MM.1S (cell line): Measurements from ENCODE around the gene EPB41L2.

Experiments used
- DNase-seq: peaks from one replicate; pipeline ENCODE4 v3.0.0-alpha.2; 2015
- H2AFZ ChIP-seq: fragments of 300-600 bp; sonication (generic); 2 replicates; pipeline ENCODE4 v1.6.0; 2016; ENCODE audit warnings: antibody characterized with exemption, low read length
- H3F3A ChIP-seq: fragments of 300-600 bp; sonication (generic); 2 replicates; pipeline ENCODE4 v1.6.1; 2016; ENCODE audit warnings: mild to moderate bottlenecking, antibody characterized with exemption, low read length, moderate library complexity, mixed read lengths; ENCODE audit not compliant: insufficient read depth
- H3K27ac ChIP-seq: fragments of 300-600 bp; sonication (generic); 2 replicates; pipeline ENCODE4 v1.5.1; 2016; ENCODE audit warnings: mild to moderate bottlenecking, low read length
- H3K27me3 ChIP-seq: fragments of 300-600 bp; sonication (generic); replicated peaks from 2 replicates; pipeline ENCODE4 v1.6.0; 2016; ENCODE audit warnings: low read length; ENCODE audit not compliant: insufficient read depth
- H3K36me3 ChIP-seq: fragments of 300-600 bp; sonication (generic); replicated peaks from 2 replicates; pipeline ENCODE4 v1.6.1; 2016; ENCODE audit warnings: mild to moderate bottlenecking, low read length, mixed read lengths; ENCODE audit not compliant: insufficient read depth
- H3K4me1 ChIP-seq: fragments of 300-600 bp; sonication (generic); 2 replicates; pipeline ENCODE4 v1.6.1; 2016; ENCODE audit warnings: low read length, mixed read lengths
- H3K4me2 ChIP-seq: fragments of 300-600 bp; sonication (generic); 2 replicates; pipeline ENCODE4 v1.6.0; 2016; ENCODE audit warnings: low read depth, low read length
- H3K4me3 ChIP-seq: fragments of 300-600 bp; sonication (generic); 2 replicates; pipeline ENCODE4 v1.5.1; 2016; ENCODE audit warnings: low read length, mixed read lengths
- H3K79me2 ChIP-seq: fragments of 300-600 bp; sonication (generic); 2 replicates; pipeline ENCODE4 v1.6.1; 2016; ENCODE audit warnings: mixed run types, low read length, mixed read lengths
- H3K9ac ChIP-seq: fragments of 300-600 bp; sonication (generic); 2 replicates; pipeline ENCODE4 v1.6.1; 2016; ENCODE audit warnings: low read length, mixed read lengths
- H3K9me2 ChIP-seq: fragments of 300-600 bp; sonication (generic); replicated peaks from 2 replicates; pipeline ENCODE4 v1.6.1; 2016; ENCODE audit warnings: mild to moderate bottlenecking, low read length, mixed read lengths; ENCODE audit not compliant: insufficient read depth
- H3K9me3 ChIP-seq: fragments of 300-600 bp; sonication (generic); replicated peaks from 2 replicates; pipeline ENCODE4 v1.6.1; 2016; ENCODE audit warnings: mild to moderate bottlenecking, low read length, mixed read lengths; ENCODE audit not compliant: insufficient read depth
- H4K20me1 ChIP-seq: fragments of 300-600 bp; sonication (generic); 2 replicates; pipeline ENCODE4 v1.6.1; 2016; ENCODE audit warnings: mild to moderate bottlenecking, low read length, moderate library complexity, mixed read lengths; ENCODE audit not compliant: insufficient read depth
- EZH2 ChIP-seq: fragments of 300-600 bp; sonication (generic); optimal IDR thresholded peaks from 2 replicates; pipeline ENCODE3; 2017; ENCODE audit warnings: low read depth, mild to moderate bottlenecking, antibody characterized with exemption, low read length, mixed read lengths
- EZH2phosphoT487 ChIP-seq: fragments of 300-600 bp; sonication (generic); IDR thresholded peaks from 2 replicates; pipeline ENCODE4 v1.6.1; 2018; ENCODE audit warnings: antibody characterized with exemption, low read length
- TF ChIP-seq, protein P1 (sequence below): fragments of 300-600 bp; sonication (generic); IDR thresholded peaks from 2 replicates; pipeline ENCODE4 v1.5.1; 2016; ENCODE audit warnings: antibody characterized with exemption, low read length, mixed read lengths

EPB41L2 gene

DNA sequence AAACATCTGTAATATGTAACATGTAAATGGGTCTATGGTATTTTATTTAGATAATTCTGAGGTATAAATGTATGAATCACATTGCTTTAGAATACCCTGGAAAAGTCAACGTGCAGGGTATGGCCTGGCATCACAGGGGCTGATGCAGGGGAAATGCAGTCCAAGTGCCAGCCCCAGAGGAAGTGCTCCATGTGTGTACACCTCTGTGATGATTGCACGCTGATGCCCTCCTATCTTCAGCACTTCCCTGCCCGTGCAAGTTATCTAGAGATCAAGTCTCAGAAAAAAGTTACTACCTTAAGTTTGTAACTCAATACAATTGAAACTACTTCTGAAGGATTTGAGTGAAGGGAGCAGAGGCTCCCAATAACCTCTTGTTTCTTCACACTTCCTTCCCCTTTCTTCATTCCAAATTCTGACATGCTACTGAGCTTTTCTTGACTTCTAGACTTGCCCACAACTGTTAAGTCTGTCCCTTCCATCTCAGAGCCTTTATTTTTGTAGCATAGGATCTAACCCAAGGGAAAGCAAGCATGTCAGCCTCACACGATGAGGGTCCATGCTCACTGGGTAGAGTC lies 233.6 kb downstream of the EPB41L2 start:
- Histone ChIP-seq H4K20me1 (no peaks in the 10 kb centered on the region), H3F3A (no peaks in the 10 kb centered on the region), H3K9me2 (no peaks in the 10 kb centered on the region), H3K79me2 (no peaks in the 10 kb centered on the region), H3K27me3 (no peaks in the 10 kb centered on the region), H3K4me3 (no peak overlapping the region), H3K9ac (no peak overlapping the region), H2AFZ (no peak overlapping the region), H3K27ac (no peak overlapping the region), H3K36me3 (no peaks in the 10 kb centered on the region), H3K9me3 (no peaks in the 10 kb centered on the region), H3K4me2 (no peak overlapping the region), H3K4me1 (no peaks in the 10 kb centered on the region)
- DNase-seq, result no peak
- TF ChIP-seq EZH2 (no peak), EZH2phosphoT487 (no peak)
- TF ChIP-seq, protein P1, sequence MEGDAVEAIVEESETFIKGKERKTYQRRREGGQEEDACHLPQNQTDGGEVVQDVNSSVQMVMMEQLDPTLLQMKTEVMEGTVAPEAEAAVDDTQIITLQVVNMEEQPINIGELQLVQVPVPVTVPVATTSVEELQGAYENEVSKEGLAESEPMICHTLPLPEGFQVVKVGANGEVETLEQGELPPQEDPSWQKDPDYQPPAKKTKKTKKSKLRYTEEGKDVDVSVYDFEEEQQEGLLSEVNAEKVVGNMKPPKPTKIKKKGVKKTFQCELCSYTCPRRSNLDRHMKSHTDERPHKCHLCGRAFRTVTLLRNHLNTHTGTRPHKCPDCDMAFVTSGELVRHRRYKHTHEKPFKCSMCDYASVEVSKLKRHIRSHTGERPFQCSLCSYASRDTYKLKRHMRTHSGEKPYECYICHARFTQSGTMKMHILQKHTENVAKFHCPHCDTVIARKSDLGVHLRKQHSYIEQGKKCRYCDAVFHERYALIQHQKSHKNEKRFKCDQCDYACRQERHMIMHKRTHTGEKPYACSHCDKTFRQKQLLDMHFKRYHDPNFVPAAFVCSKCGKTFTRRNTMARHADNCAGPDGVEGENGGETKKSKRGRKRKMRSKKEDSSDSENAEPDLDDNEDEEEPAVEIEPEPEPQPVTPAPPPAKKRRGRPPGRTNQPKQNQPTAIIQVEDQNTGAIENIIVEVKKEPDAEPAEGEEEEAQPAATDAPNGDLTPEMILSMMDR, result no peak

DNA sequence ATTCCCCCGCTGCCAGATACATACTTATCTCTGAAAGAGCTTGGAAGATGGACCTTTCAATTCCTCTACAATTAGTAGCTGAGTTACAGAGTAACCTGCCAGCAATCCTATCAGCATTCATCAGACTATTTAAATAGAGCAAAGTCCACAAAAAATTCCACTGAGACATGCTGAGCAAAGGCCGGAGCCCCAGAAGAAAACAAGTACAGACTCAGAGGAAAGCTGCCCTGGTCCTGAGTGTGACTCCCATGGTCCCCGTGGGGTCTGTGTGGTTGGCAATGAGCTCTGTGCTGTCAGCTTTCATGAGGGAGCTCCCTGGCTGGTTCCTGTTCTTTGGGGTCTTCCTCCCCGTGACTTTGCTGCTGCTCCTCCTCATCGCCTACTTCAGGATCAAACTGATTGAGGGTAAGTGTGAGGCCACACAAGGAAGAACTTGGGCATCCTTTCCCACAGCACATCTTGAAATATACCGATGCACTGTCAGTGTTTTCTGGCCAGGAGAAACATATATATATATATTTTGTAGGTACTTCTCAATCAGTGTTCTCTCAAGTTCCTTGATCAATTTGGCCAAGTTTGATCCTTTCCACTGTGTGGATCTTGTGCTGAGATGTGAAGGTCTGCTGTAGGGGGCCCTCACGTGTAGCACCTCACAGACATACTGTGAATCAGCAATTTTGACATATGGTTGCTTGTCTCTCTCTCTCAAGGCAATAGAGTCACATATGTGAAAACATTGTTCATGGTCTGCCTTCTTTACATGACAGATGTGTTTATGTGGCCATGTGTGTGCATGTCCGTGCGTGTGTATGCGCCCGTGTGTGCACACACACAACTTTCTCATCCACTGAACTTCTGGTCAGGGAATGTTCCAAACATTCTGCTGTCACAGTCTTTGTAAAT lies 235.5 kb downstream of the EPB41L2 start, which contains the start of gene SMLR1:
Gene SMLR1, plus strand, starts transcription at position 160 of the 903 bp plus-strand sequence. Its CDS starts 8 bp downstream, at position 168.
- no peaks in the 10 kb centered on the region for H3K9me3 ChIP-seq
- DNase-seq, result no peak
- H3K36me3 ChIP-seq, result no peaks in the 10 kb centered on the region
- no peaks in the 10 kb centered on the region for H3K27me3 ChIP-seq
- no peak within 1 kb of the TSS for H3K27ac ChIP-seq
- H3K9ac ChIP-seq, result no peak within 1 kb of the TSS
- H3F3A ChIP-seq, result no peaks in the 10 kb centered on the region
- no peaks in the 10 kb centered on the region for H3K9me2 ChIP-seq
- H2AFZ ChIP-seq, result no peak within 1 kb of the TSS
- no peaks in the 10 kb centered on the region for H3K4me1 ChIP-seq
- no peaks in the 10 kb centered on the region for H4K20me1 ChIP-seq
- no peak within 1 kb of the TSS for H3K4me3 ChIP-seq
- no peak within 1 kb of the TSS for H3K4me2 ChIP-seq
- TF ChIP-seq EZH2, result no peak
- TF ChIP-seq EZH2phosphoT487, result no peak
- TF ChIP-seq, protein P1, result no peak
- no peaks in the 10 kb centered on the region for H3K79me2 ChIP-seq

DNA sequence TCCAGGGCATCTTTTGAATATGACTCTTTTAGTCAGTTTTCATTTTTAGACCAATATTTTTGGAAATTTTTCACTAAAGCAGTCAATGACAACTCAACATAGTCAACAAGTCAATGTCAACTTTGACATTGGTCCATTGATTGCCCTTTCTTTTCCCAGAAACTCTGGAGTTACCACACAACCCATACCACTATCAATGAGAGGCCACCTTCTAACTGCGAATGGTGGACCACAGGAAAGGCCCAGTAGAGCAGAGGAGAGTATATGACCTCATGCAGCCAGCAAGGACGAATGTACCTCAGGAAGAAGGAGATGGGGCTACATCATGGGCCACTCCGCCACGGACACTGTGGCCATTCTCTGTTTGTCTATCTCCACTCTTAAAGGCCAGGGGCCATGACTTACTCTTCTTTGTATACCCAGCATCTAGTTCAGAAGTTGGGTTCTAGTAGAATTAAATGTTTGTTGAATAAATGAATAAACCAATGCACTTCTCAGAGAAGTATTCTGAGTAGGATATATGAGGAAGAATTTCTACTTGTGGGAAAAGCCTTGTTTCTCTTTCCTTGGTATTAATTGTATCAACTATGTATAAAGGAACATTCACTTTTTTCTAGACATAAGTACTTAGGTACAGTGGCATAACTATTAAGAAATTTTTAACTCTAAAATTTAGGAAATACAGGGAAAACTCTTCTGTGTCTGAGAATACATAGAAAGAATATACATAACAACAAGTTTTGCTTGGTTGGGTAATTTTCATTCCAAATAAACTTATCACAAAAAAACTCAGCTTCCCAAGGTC lies 236.4 kb downstream of the EPB41L2 start:
- no peaks in the 10 kb centered on the region for H3K36me3 ChIP-seq
- H3F3A ChIP-seq, result no peaks in the 10 kb centered on the region
- H3K79me2 ChIP-seq, result no peaks in the 10 kb centered on the region
- no peaks in the 10 kb centered on the region for H3K27me3 ChIP-seq
- no peaks in the 10 kb centered on the region for H3K9me2 ChIP-seq
- H3K4me1 ChIP-seq, result no peaks in the 10 kb centered on the region
- no peak overlapping the region for H3K4me2 ChIP-seq
- no peak overlapping the region for H3K9ac ChIP-seq
- H4K20me1 ChIP-seq, result no peaks in the 10 kb centered on the region
- TF ChIP-seq, protein P1, result no peak
- TF ChIP-seq EZH2, result no peak
- no peak for TF ChIP-seq EZH2phosphoT487
- no peak overlapping the region for H2AFZ ChIP-seq
- H3K27ac ChIP-seq, result no peak overlapping the region
- H3K9me3 ChIP-seq, result no peaks in the 10 kb centered on the region
- no peak overlapping the region for H3K4me3 ChIP-seq
- DNase-seq, result no peak
